Measurements from ENCODE around the gene EFCAB8.

Gene EFCAB8

DNA sequence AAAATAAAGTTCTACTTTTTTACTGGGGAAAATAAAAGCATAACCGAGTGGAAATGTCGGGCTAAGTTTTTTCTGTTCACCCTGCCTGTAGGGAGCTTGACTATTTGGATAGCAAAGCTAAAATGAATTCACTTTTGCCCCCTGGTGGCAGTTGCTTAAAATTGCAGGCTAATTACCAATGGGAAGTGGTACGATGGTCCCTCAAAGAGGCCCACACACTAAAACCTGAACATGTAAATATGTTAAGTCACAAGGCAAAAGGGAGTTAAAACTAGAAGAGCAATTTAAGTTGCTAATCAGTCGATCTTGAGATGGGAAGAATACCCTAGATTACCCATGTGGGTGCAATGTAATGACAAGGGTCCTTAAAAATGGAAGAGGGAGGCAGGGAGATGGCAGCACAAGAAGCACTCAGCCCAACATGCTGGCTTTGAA lies 146.4 kb downstream of the EFCAB8 start:
- in situ Hi-C loops (cut with MboI; ENCODE audit: low sequenced_read_pairs), result loop anchor here (25.0 kb wide), 1 partner anchor 218 kb away; no protein-coding TSS in a partner anchor

GRCh38 chr20:33005908-33006775 lies 147.4 kb downstream of the EFCAB8 start:
- in situ Hi-C loops (cut with MboI; ENCODE audit: low sequenced_read_pairs), result loop anchor here (25.0 kb wide), 1 partner anchor 219 kb away; no protein-coding TSS in a partner anchor

DNA sequence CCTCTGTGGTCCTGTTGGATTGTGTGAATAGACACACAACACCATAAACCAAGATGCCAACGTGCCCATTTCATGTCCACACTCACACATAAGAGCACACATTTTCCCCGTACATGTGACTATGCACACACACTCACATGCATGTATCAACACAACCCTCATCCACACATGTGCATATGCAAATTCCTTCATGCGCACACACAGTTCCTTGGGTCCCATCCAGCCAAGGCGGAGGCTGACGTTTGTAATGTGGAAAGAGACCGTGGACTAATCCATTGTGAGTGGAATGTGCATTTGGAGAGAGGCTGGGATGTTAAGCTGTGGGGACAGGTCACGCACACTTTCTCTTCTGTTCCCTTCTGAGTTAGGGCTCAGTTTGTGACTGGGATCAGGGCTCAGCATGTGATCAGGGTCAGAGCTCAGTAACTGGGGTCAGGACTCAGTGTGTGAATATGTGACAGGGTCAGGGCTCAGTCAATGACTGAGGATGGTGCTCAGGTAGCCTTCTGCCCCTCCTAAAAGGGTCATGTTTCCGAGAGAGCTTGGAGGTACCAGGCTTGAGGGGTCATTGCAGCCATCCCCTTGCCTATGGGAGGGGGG lies 148.2 kb downstream of the EFCAB8 start:
- in situ Hi-C loops (cut with MboI; ENCODE audit: low sequenced_read_pairs), result loop anchor here (25.0 kb wide), 1 partner anchor 220 kb away; no protein-coding TSS in a partner anchor

DNA sequence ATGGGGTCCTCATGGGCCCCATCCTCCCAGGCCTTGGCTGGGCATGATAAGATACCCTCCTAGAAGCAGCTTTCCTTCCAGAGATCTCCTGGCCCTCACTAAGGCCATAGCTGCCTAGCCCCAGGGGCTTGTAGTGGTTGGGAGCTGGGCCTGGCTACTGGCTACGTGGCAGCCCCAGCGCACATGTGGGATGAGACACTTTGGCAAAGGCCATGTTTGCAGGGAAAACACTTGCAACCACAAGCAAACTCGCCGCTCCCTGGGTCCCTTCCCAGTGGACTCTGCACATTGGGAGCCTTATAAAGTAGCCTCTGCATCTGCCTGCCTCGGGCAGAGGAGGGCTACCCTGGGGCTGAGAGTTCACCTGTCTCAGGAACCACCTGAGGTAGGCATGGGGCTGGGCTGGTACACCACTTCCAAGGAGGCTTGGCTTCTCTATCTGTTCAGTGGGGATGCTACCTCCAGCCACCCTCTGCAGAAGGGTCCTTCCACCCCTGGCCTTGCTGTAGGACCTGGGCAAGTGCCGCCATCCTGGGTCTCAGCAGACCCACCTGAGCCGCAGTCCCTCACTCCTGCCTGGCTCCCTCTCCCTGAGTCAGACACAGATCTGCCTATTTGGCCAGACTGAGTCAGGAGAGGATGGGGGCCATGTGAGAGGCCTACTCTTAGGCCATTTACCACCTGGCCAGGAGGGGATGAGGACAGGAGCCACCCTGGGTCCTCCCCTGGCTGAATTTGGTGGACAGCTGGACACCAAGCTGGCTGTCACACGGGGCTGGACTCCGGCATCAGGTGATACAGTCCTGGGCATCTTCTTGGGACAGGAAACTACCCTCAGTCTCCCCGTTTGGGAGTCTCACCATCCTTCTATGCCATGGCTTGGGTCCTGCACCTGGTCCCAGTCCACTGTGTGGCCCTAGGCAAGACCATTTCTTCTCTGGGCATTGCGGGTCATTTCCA lies 148.9 kb downstream of the EFCAB8 start, which contains the start of gene BPIFB2:
TSS of gene BPIFB2 (plus strand) at position 329 of the 960 bp plus-strand sequence. CDS start 871 bp downstream, outside the sequence.
- in situ Hi-C loops (cut with MboI; ENCODE audit: low sequenced_read_pairs), result loop anchor here (25.0 kb wide), 1 partner anchor 220 kb away; no protein-coding TSS in a partner anchor

- in situ Hi-C loops (cut with MboI; ENCODE audit: low sequenced_read_pairs), result loop anchor here (25.0 kb wide), 1 partner anchor 221 kb away; no protein-coding TSS in a partner anchor
These were observed 149.9 kb downstream of the EFCAB8 start for GRCh38 chr20:33008336-33009213.

GRCh38 chr20:33009214-33010132 lies 150.8 kb downstream of the EFCAB8 start:
- in situ Hi-C loops (cut with MboI; ENCODE audit: low sequenced_read_pairs), result loop anchor here (10.0 to 25.0 kb wide), 2 partner anchors 105 to 222 kb away; no protein-coding TSS in a partner anchor

DNA sequence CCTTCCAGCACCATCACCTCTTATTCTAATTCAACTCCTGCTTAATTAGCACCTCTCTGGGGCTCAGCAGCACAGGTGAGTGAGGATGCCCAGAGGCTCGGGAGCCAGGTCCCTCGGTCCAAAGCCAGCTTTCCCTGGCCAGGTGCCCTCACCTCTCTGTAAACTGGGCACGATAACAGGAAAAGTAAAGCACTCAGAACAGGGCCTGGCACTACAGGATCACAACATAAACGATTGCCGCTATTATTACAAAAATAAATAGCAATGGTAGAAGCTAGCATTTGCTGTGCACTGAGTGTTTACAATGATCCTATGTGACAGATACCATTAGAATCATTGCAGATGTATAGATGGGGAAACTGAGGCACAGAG lies 151.4 kb downstream of the EFCAB8 start:
- in situ Hi-C loops (cut with MboI; ENCODE audit: low sequenced_read_pairs), result loop anchor here (10.0 to 25.0 kb wide), 2 partner anchors 105 to 223 kb away; no protein-coding TSS in a partner anchor

DNA sequence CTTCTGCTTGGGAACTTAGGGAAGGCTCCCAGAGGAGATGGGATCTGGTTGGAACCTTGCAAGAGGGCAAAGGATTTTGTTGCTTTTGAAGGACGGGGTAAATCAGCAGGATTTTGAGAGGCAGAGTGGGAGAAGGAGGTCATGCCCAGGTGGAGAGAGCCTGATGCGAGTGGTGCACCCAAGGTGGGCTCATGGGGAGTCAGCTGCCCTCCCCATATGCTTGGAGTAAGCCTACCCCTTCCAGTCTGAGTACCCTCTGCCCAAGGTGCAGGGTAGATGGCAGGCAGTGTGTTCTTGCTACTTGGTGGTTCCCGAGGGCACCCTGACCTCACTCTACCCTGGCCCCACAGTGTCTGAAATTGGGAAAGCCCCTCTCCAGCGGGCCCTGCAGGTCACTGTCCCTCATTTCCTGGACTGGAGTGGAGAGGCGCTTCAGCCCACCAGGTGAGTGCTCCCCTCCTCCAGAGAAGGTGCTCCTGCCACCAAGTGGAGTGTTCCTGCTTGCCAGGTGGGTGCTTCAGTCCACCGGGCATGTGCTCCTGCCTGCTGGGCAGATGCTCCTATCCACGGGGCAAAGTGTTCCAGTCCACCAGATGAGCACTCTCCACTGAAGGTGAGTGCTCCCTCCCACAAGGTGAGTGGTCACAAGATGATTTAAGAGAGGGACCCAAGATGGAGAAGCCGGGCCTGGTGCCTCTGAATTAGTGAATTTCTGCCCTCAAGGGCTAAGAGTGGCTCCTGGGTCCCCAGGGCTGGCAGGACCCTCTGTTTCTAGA lies 152.1 kb downstream of the EFCAB8 start:
- in situ Hi-C loops (cut with MboI; ENCODE audit: low sequenced_read_pairs), result loop anchor here (10.0 to 25.0 kb wide), 2 partner anchors 106 to 224 kb away; no protein-coding TSS in a partner anchor

All from HL-60/S4 (cell line).